Astrocyte of the cerebellum (primary cell): ENCODE data around the gene ESR2.

Experiments used
- DNase-seq: peaks from one replicate; pipeline ENCODE4 v3.0.0-alpha.2; 2011; ENCODE audit warnings: low read depth
- H3K4me3 ChIP-seq: 2 replicates; pipeline ENCODE4 v1.5.1; 2011; ENCODE audit warnings: mild to moderate bottlenecking, low read depth, low read length, moderate library complexity
- in situ Hi-C: cut with HindIII; loops from 2 replicates; pipeline ENCODE4 v1.10.0; 2017; ENCODE audit warnings: low sequenced_read_pairs
- TF ChIP-seq, protein P1 (sequence below): IDR thresholded peaks from 2 replicates; pipeline ENCODE4 v1.5.1; 2012; ENCODE audit warnings: low read length, low read depth, moderate library complexity, mild to moderate bottlenecking; ENCODE audit errors: missing control alignments

Gene ESR2

DNA sequence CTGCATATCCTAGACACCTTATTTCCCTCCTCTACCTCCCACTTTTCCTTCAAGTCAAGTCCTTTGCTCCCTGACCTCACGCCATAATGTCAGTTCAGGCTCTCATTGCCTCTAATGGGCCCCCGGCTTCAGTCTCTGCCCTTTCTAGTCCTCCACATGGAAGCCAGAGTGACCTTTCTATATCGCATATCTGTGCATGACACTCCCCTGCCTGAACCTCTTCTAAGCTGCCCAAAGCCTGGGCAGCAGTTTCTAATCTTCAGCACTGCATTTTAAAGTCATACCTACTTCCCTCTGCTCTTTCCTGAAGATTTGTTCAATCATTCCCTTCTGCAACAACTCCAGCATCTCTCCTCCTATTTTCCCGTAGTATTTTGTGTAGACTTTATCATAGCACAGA is 45.5 kb downstream of the ESR2 start:
- in situ Hi-C loops: no loop called here
- no peak for DNase-seq
- TF ChIP-seq, protein P1, sequence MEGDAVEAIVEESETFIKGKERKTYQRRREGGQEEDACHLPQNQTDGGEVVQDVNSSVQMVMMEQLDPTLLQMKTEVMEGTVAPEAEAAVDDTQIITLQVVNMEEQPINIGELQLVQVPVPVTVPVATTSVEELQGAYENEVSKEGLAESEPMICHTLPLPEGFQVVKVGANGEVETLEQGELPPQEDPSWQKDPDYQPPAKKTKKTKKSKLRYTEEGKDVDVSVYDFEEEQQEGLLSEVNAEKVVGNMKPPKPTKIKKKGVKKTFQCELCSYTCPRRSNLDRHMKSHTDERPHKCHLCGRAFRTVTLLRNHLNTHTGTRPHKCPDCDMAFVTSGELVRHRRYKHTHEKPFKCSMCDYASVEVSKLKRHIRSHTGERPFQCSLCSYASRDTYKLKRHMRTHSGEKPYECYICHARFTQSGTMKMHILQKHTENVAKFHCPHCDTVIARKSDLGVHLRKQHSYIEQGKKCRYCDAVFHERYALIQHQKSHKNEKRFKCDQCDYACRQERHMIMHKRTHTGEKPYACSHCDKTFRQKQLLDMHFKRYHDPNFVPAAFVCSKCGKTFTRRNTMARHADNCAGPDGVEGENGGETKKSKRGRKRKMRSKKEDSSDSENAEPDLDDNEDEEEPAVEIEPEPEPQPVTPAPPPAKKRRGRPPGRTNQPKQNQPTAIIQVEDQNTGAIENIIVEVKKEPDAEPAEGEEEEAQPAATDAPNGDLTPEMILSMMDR: no peak
- H3K4me3 ChIP-seq: no peak overlapping the region

DNA sequence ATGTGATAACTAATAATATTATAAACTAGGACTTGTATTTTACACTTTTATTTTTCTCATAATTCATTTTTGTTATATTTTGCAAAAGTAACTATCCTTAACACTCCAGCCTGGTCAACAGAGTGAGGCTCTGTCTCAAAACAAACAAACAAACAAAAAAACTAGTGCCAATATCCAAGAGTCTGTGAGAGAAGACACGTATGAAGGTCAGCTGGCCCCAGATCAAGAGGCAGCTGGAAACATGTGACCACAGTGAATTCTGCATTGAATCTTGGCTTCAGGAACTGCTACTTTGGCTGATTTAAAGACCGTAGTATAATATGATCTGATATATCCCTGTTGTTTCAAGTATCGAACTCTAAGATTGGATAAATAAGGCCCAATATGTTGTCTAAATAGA is 47.0 kb downstream of the ESR2 start:
- no peak for DNase-seq
- TF ChIP-seq, protein P1: no peak
- no peak overlapping the region for H3K4me3 ChIP-seq
- in situ Hi-C loops: no loop called here

DNA sequence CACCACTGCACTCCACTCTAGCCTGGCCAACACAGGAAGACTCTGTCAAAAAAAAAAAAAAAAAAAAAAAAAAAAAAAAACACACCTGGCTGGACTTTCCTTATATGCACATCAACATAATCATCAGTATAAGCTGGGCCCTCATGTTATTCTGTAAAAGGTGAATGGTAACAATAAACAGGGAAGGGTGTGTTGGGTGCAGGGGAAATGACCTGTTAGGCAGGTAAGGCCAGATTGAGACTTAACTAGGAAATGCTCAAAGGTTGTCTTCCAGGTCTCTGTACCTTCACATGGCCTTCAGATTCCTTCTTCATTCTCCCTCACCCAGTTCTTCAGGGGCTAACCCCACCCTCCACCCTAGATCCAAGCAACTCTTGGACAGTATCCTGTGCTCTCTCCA is 47.5 kb downstream of the ESR2 start:
- no peak for DNase-seq
- H3K4me3 ChIP-seq: no peak overlapping the region
- in situ Hi-C loops: no loop called here
- TF ChIP-seq, protein P1: no peak

DNA sequence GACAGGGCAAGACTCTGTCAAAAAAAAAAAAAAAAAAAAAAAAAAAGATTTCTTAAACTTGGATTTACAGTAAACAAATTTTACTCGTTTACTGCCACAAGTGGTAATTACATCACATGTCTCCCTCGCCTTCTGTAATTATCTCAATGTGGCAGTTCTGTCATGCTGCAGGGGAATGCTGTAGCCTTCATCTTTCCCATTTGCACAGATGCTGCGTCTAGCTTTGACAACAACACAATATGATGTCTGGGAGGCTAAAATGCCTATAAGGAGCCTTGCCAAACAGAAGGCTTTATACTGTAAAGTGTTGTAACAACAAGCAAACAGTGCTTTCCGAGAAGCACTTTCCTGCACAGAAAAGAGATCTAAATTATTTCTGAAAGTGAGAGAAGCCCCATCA is 48.7 kb downstream of the ESR2 start:
- no peak for DNase-seq
- TF ChIP-seq, protein P1: no peak
- in situ Hi-C loops: no loop called here
- H3K4me3 ChIP-seq: no peak overlapping the region

DNA sequence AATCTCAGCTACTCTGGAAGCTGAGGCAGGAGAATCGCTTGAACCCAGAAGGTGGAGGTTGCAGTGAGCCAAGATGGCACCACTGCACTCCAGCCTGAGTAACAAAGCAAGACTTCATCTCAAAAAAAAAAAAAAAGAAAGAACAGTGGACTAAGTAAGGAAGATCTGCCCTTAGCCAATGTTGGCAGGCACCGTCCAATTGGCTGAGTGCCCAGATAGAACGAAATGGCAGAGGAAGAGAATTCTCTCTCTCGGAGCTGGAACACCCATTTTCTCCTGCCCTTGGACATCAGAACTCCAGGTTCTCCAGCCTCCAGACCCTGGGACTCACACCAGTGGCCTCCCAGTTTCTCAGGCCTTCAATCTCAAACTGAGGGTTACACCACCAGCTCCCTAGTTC is 49.9 kb downstream of the ESR2 start:
- in situ Hi-C loops: no loop called here

DNA sequence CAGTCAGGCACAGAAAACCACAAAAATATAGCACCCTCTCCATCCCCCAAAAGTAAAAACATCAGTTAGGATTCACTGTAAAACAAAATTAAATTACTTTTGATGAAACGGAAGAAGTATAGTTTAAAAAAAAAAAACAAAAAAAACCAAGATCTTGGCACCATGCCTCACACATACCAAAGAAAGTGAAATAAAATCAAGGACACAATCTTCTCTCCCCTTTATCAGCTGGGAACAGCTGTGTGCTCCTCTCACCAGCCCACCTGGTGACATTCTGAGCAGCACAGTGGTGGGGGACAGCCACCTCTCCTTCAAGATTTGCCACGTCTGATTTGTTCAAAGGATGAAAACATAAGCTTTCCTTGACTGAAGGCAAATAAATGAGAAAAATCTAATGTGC is 55.5 kb downstream of the ESR2 start:
- DNase-seq: no peak
- H3K4me3 ChIP-seq: no peak overlapping the region
- in situ Hi-C loops: no loop called here
- TF ChIP-seq, protein P1: no peak

More for the DNA sequence above, 49.9 kb downstream of the ESR2 start:
- DNase-seq: no peak
- TF ChIP-seq, protein P1: no peak
- no peak overlapping the region for H3K4me3 ChIP-seq

DNA sequence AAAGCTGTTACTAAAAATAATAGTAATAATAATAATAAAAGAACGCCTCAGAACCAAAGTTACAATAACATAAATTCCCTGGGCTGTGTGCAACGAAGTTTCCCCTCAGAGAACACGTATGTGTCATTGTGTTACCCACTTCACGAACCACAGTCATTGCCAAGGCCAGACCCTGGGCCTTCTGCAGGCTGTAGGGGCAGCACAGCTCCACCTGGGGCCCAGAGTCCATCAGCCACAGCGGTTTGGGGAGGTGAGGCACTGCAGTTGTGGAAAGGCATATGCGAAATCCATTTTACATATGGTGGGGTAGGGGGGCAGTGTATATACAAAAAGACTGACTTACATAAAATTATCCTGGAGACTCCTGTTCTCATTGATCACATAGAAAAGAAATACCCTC is 56.1 kb downstream of the ESR2 start:
- DNase-seq: no peak
- H3K4me3 ChIP-seq: no peak overlapping the region
- TF ChIP-seq, protein P1: no peak
- in situ Hi-C loops: no loop called here
